PC-3 (cell line): Measurements from ENCODE around the gene TRIM21. TPM values are rescaled to one million over a fixed set of nuclear protein-coding genes. Genes with fewer than 3 reads are reported as not detected.

Experiments used
- ATAC-seq: fragments of 200-7000 bp; cut with Tn5 transposase; 2 replicates; pipeline ENCODE4 v1.9.1; 2020; ENCODE audit warnings: mild to moderate bottlenecking, moderate library complexity
- Bru-seq: library from RNA; stranded (reverse); fragments of 400-500 nt; gene quantifications from one replicate; lab custom pipeline; 2021; lab: Mats Ljungman, UMichigan
- BruChase-seq, 2 experiments: library from RNA; stranded (reverse); fragments of 400-500 nt; gene quantifications; one replicate each; lab custom pipeline; 2021; lab: Mats Ljungman, UMichigan
- BruUV-seq: library from RNA; stranded (reverse); fragments of 400-500 nt; replicated peaks from 2 replicates; lab custom pipeline; 2021; lab: Mats Ljungman, UMichigan
- CTCF ChIA-PET: fragments of 300-600 bp; sonication (Branson Sonifier 250); formaldehyde crosslinking; loops from one replicate; lab custom pipeline; 2022; ENCODE audit warnings: antibody characterized with exemption; lab: Charles Lee
- POLR2A ChIA-PET: fragments of 300-600 bp; sonication (Branson Sonifier 250); formaldehyde crosslinking; loops from one replicate; lab custom pipeline; 2022; ENCODE audit warnings: antibody characterized with exemption; ENCODE audit not compliant: unreplicated experiment; lab: Charles Lee
- DNase-seq: peaks from one replicate; pipeline ENCODE4 v3.0.0-alpha.2; 2015
- H2AFZ ChIP-seq: fragments of 300-600 bp; sonication (generic); 2 replicates; pipeline ENCODE4 v1.6.0; 2016; ENCODE audit warnings: antibody characterized with exemption, low read length
- H3F3A ChIP-seq: fragments of 300-600 bp; sonication (generic); one replicate; pipeline ENCODE4 v1.6.0; 2017; ENCODE audit warnings: antibody characterized with exemption, low read length, control low read depth, mild to moderate bottlenecking; ENCODE audit not compliant: unreplicated experiment
- H3K27ac ChIP-seq: fragments of 300-600 bp; sonication (generic); 2 replicates; pipeline ENCODE4 v1.5.1; 2016; ENCODE audit warnings: mild to moderate bottlenecking, low read length
- H3K27me3 ChIP-seq: fragments of 300-600 bp; sonication (generic); 2 replicates; pipeline ENCODE4 v1.6.1; 2016; ENCODE audit warnings: low read length, mixed read lengths
- H3K36me3 ChIP-seq: fragments of 300-600 bp; sonication (generic); 2 replicates; pipeline ENCODE4 v1.6.1; 2016; ENCODE audit warnings: low read depth, mixed run types, low read length, mixed read lengths
- H3K4me1 ChIP-seq: fragments of 300-600 bp; sonication (generic); 2 replicates; pipeline ENCODE4 v1.5.1; 2016; ENCODE audit warnings: low read length; ENCODE audit not compliant: insufficient read depth
- H3K4me2 ChIP-seq: fragments of 300-600 bp; sonication (generic); 2 replicates; pipeline ENCODE4 v1.6.0; 2016; ENCODE audit warnings: low read length
- H3K4me3 ChIP-seq: fragments of 300-600 bp; sonication (generic); 2 replicates; pipeline ENCODE4 v1.5.1; 2016; ENCODE audit warnings: mild to moderate bottlenecking, low read length, mixed read lengths
- H3K79me2 ChIP-seq: fragments of 300-600 bp; sonication (generic); 2 replicates; pipeline ENCODE4 v1.6.1; 2017; ENCODE audit warnings: low read length, mixed read lengths
- H3K9ac ChIP-seq: fragments of 300-600 bp; sonication (generic); 2 replicates; pipeline ENCODE4 v1.6.0; 2016; ENCODE audit warnings: mild to moderate bottlenecking, low read length
- H3K9me2 ChIP-seq: fragments of 300-600 bp; sonication (generic); replicated peaks from 2 replicates; pipeline ENCODE4 v1.6.1; 2016; ENCODE audit warnings: mixed run types, low read length, mixed read lengths
- H3K9me3 ChIP-seq: fragments of 300-600 bp; sonication (generic); 2 replicates; pipeline ENCODE4 v1.6.1; 2016; ENCODE audit warnings: low read length, mixed read lengths
- H4K20me1 ChIP-seq: fragments of 300-600 bp; sonication (generic); 2 replicates; pipeline ENCODE4 v1.6.1; 2016; ENCODE audit warnings: low read length, mixed read lengths
- EZH2 ChIP-seq: fragments of 300-600 bp; sonication (generic); IDR thresholded peaks from one replicate; pipeline ENCODE4 v1.6.1; 2017; ENCODE audit warnings: antibody characterized with exemption, mild to moderate bottlenecking, low read length; ENCODE audit not compliant: unreplicated experiment
- EZH2phosphoT487 ChIP-seq: fragments of 300-600 bp; sonication (generic); IDR thresholded peaks from 2 replicates; pipeline ENCODE4 v1.6.1; 2018; ENCODE audit warnings: mild to moderate bottlenecking, antibody characterized with exemption, low read length, borderline replicate concordance
- intact Hi-C: fragments of 100-400 bp; cut with micrococcal nuclease; formaldehyde crosslinking; loops from 2 replicates; pipeline ENCODE4 v1.9.0; 2023
- long read RNA-seq: library from polyadenylated mRNA; unstranded; transcript quantifications from one replicate; pipeline ENCODE4 v2.0.0, GENCODE V29; 2021; ENCODE audit not compliant: unreplicated experiment
- total RNA-seq: library from RNA; depleted of rRNA; stranded (reverse); fragments of >200 nt; gene quantifications from 2 replicates; pipeline ENCODE4 v1.2.3, GENCODE V29; 2014; rRNA removed
- TF ChIP-seq, protein P1 (sequence below): fragments of 300-600 bp; sonication (generic); conservative IDR thresholded peaks from 2 replicates; pipeline ENCODE4 v1.5.1; 2017; ENCODE audit warnings: antibody characterized with exemption, low read depth, mild to moderate bottlenecking, low read length

The TRIM21 gene
- 6.9 and 7.6 TPM in 2 replicates for total RNA-seq
- percentile 54 among the genes with signal in this experiment for Bru-seq, nascent RNA
- BruChase-seq, experiment 1, labeled RNA remaining after a 6-hour chase = percentile 62 among the genes with signal in this experiment
- BruChase-seq, experiment 2, labeled RNA remaining after a 2-hour chase = percentile 72 among the genes with signal in this experiment
- long read RNA-seq, transcript TRIM21-201 (7 exons, 1,924 nt) = major isoform, 18 of 24 reads
- long read RNA-seq, partial matches to known transcripts = 1 of 24 reads
- long read RNA-seq, other reads (novel, unspliced or antisense) = 5 of 24 reads

DNA sequence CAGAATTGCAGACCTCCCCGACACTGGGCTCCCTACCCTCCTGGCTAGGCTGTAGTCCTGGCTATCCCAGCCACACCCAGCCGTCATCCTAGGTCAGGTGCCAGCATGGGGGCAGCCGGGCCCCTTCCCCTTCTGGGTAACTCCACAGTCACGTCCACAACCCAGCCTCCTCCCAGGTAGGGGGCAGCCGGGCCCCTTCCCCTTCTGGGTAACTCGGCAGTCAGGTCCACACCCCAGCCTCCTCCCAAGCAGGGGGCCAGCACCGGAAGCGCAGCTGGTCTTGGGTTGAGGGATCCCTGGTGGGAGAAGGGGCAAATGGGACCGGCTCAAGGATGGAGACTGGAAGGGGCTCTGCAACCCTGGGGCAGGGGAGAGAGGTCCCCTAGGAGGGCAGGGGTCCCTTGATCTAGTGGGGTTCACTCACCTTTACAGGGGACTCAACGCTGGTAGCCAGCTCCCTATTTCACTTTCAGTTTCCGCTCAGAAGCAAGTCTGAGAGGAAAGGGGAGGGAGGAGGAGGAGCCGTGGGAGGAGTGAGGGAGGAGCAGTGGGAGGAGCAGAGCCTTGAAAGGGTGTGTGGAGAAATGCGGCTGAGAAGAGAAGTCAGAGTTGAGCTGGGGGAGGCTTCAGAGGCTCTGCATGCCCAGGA is at the start of gene TRIM21:
TRIM21 (minus strand) TSS at position 494 of the 649 bp plus-strand sequence. CDS start 3,293 bp downstream, outside the sequence.
- Histone ChIP-seq H3K4me2 (peak within 1 kb of the TSS; percentile 97), H3K9me3 (no peaks in the 10 kb centered on the region), H3K79me2 (no peaks in the 10 kb centered on the region), H3F3A (no peaks in the 10 kb centered on the region), H3K36me3 (no peaks in the 10 kb centered on the region), H3K9ac (peak within 1 kb of the TSS; percentile 60), H3K4me3 (peak within 1 kb of the TSS; percentile 99), H2AFZ (peak within 1 kb of the TSS; percentile 97), H3K27me3 (no peaks in the 10 kb centered on the region), H3K27ac (no peak within 1 kb of the TSS), H3K4me1 (no peaks in the 10 kb centered on the region; the same call in 1 of the 2 replicates), H3K9me2 (no peaks in the 10 kb centered on the region), H4K20me1 (no peaks in the 10 kb centered on the region)
- TF ChIP-seq EZH2phosphoT487 = no peak
- TF ChIP-seq, protein P1, sequence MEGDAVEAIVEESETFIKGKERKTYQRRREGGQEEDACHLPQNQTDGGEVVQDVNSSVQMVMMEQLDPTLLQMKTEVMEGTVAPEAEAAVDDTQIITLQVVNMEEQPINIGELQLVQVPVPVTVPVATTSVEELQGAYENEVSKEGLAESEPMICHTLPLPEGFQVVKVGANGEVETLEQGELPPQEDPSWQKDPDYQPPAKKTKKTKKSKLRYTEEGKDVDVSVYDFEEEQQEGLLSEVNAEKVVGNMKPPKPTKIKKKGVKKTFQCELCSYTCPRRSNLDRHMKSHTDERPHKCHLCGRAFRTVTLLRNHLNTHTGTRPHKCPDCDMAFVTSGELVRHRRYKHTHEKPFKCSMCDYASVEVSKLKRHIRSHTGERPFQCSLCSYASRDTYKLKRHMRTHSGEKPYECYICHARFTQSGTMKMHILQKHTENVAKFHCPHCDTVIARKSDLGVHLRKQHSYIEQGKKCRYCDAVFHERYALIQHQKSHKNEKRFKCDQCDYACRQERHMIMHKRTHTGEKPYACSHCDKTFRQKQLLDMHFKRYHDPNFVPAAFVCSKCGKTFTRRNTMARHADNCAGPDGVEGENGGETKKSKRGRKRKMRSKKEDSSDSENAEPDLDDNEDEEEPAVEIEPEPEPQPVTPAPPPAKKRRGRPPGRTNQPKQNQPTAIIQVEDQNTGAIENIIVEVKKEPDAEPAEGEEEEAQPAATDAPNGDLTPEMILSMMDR = no peak
- no peak for TF ChIP-seq EZH2
- DNase-seq = peak; percentile 79
- POLR2A ChIA-PET = interaction anchor here (1.2 kb wide), 1 partner anchor 27 kb away, joined by 5 read pairs; no protein-coding TSS in a partner anchor
- intact Hi-C loops = loop anchor here (1.0 to 5.0 kb wide), 2 partner anchors 89 to 206 kb away; partner anchors contain the start of gene OR52K1
- CTCF ChIA-PET = no interaction called here
- ATAC-seq = peak; percentile 100
- BruUV-seq = TSS peak; percentile 58

DNA sequence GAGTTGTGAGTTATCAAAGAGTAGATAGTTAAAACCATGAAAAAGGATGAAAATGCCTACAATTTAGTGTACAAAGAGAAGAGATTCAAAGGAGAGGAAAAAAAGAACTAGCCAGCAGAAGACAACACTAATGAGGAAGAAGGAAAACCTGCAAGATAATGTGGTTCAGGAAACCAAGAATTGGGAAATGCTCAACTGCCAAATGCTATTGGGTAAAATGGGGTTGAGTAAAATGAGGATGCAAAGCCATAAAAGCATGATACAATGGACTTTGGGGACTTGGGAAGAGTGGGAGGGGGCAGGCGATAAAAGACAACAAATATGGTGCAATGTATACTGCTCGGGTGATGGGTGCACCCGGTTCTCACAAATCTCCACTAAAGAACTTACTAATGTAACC is 48.0 kb upstream of the TRIM21 start:
- CTCF ChIA-PET = no interaction called here
- POLR2A ChIA-PET = no interaction called here
- peaks cover 17% of the 10 kb centered on the region for H3K27me3 ChIP-seq

More for the DNA sequence above, 48.0 kb upstream of the TRIM21 start:
- H3K27ac ChIP-seq = no peak overlapping the region
- no peaks in the 10 kb centered on the region for H3K9me3 ChIP-seq
- no peak overlapping the region for H3K4me2 ChIP-seq
- no peak overlapping the region for H3K4me3 ChIP-seq
- BruUV-seq = no TSS peak
- no peaks in the 10 kb centered on the region for H3K9me2 ChIP-seq
- no peaks in the 10 kb centered on the region for H3F3A ChIP-seq
- no peaks in the 10 kb centered on the region for H3K4me1 ChIP-seq
- H3K79me2 ChIP-seq = no peaks in the 10 kb centered on the region
- ATAC-seq = no peak
- no peaks in the 10 kb centered on the region for H4K20me1 ChIP-seq
- no peak for DNase-seq
- intact Hi-C loops = no loop called here
- no peaks in the 10 kb centered on the region for H3K36me3 ChIP-seq
- TF ChIP-seq, protein P1 = no peak
- TF ChIP-seq EZH2phosphoT487 = no peak
- TF ChIP-seq EZH2 = no peak
- H2AFZ ChIP-seq = no peak overlapping the region
- no peak overlapping the region for H3K9ac ChIP-seq
